Stimulated activated CD8-positive, alpha-beta memory T cell treated with anti-CD3 and anti-CD28 coated beads, Interleukin-12 subunit alpha, Interleukin-12 subunit beta, amount 100 ng/mL, for 1 hour (primary cell): ENCODE measurements around the gene SELENOS.
A peak's percentile ranks its signal among the peaks of the same experiment; 100 is the strongest.

Experiments used
- DNase-seq: peaks from one replicate; pipeline ENCODE4 v3.0.0-alpha.2; 2020; ENCODE audit warnings: low read depth

The SELENOS gene

GRCh38 chr15:101250873-101251829, 26.1 kb downstream of the SELENOS start:
- DNase-seq = no peak

GRCh38 chr15:101250341-101250831, 26.9 kb downstream of the SELENOS start:
- no peak for DNase-seq

GRCh38 chr15:101248274-101248673, 29.0 kb downstream of the SELENOS start:
- DNase-seq = no peak

- no peak for DNase-seq
These were observed 30.2 kb downstream of the SELENOS start for GRCh38 chr15:101246824-101247745.

GRCh38 chr15:101246391-101246790, 30.9 kb downstream of the SELENOS start:
- DNase-seq = no peak

GRCh38 chr15:101244889-101245668, 32.2 kb downstream of the SELENOS start:
- DNase-seq = no peak

- no peak for DNase-seq
These were observed 33.1 kb downstream of the SELENOS start for GRCh38 chr15:101244036-101244781.

GRCh38 chr15:101243420-101243819, 33.9 kb downstream of the SELENOS start:
- DNase-seq = no peak

- DNase-seq = no peak
These were observed 34.3 kb downstream of the SELENOS start for GRCh38 chr15:101242999-101243336.

- peak; percentile 27 for DNase-seq
These were observed 34.9 kb downstream of the SELENOS start for GRCh38 chr15:101242160-101242998.

GRCh38 chr15:101240358-101240757, 36.9 kb downstream of the SELENOS start:
- DNase-seq = no peak

GRCh38 chr15:101239724-101240136, 37.6 kb downstream of the SELENOS start:
- no peak for DNase-seq

GRCh38 chr15:101237251-101237650, 40.0 kb downstream of the SELENOS start:
- no peak for DNase-seq

- no peak for DNase-seq
These were observed 43.5 kb downstream of the SELENOS start for GRCh38 chr15:101233651-101234280.

- no peak for DNase-seq
These were observed 44.6 kb downstream of the SELENOS start for GRCh38 chr15:101232677-101233076.

- no peak for DNase-seq
These were observed 49.0 kb downstream of the SELENOS start for GRCh38 chr15:101228313-101228712.

GRCh38 chr15:101225658-101226057, 51.6 kb downstream of the SELENOS start:
- no peak for DNase-seq
